OCI-LY3 (cell line): ENCODE results near the gene DLK1.

Source experiments
- CTCF ChIP-seq: fragments of 200-600, 300-600 bp; sonication (generic); IDR thresholded peaks from 2 replicates; pipeline ENCODE4 v1.5.1; 2014; ENCODE audit warnings: antibody characterized with exemption, low read length, low read depth
- EZH2phosphoT487 ChIP-seq: fragments of 200-600 bp; shearing (Covaris generic); IDR thresholded peaks from 2 replicates; pipeline ENCODE4 v1.6.1; 2018; ENCODE audit warnings: antibody characterized with exemption, mixed run types, low read depth

GRCh38 chr14:100679153-100679552, 47.5 kb upstream of the DLK1 start:
- TF ChIP-seq CTCF (no peak), EZH2phosphoT487 (no peak)
